ENCODE results near the gene BUD31. TPM values are rescaled to one million over a fixed set of nuclear protein-coding genes. Genes with fewer than 3 reads are reported as not detected.

The BUD31 gene
- total and polyA plus RNA-seq, 2 of the 4 experiments (the other 2 are of a cell fraction): 72.6 to 97.2 TPM

DNA sequence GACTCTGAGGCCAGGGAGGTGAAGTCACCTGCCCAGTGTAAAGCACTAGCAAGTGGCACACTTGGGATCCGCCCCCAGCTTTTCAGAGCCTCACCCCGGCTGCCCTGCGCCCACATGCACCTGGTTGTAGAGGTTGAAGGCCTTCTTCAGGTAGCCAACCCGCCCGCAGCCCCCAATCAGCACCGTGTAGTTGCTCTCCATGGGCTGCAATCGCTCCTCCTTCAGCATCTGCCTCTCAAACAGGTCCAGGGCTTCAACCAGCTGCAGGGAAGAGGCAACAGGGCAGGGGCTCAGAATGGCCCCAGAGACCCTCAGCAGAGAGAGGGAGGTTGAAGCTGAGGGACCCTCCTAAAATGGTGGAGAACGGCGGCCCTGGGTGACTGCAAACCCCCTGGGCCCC is 24.4 kb downstream of the BUD31 start:
- Histone ChIP-seq H3K27me3 (ENCODE audit: control insufficient read depth, insufficient read depth, low read length) (no peaks in the 10 kb centered on the region), H3K4me3 (ENCODE audit: insufficient read depth, low read depth, low read length) (no peak overlapping the region), H3K4me1 (ENCODE audit: control insufficient read depth, insufficient read depth, low read length) (no peaks in the 10 kb centered on the region), H3K4ac (ENCODE audit: low read depth, low read length) (no peak overlapping the region), H3K9me1 (ENCODE audit: insufficient read depth, low read length) (0 out of 2 replicates have a peak, but pooled peaks cover 3% of the 10 kb centered on the region), H2BK15ac (ENCODE audit: low read depth, low read length) (no peak overlapping the region), H4K20me1 (ENCODE audit: insufficient read depth, low read length) (no peaks in the 10 kb centered on the region; the same call in none of the 2 replicates), H3K18ac (ENCODE audit: low read depth, low read length) (no peak overlapping the region), H2AFZ (replicated peaks; ENCODE audit: low read length, poor library complexity) (no peak overlapping the region), H3K36me3 (ENCODE audit: control insufficient read depth, insufficient read depth, low read length) (peaks cover 50% of the 10 kb centered on the region), H4K91ac (ENCODE audit: insufficient read depth, low read depth, low read length) (no peak overlapping the region), H2BK5ac (ENCODE audit: low read depth, low read length, poor library complexity, severe bottlenecking) (no peak overlapping the region), H3K9me3 (ENCODE audit: control insufficient read depth, insufficient read depth, low read length) (no peaks in the 10 kb centered on the region), H4K8ac (ENCODE audit: low read depth in 2 of 2, low read length in 2 of 2) (no peak overlapping the region), H3K79me1 (ENCODE audit: low read depth in 1 of 2, low read length in 2 of 2) (peaks cover 13 to 18% of the 10 kb centered on the region in 2 experiments), H3K27ac (ENCODE audit: insufficient read depth, low read length) (no peak overlapping the region), H2AK9ac (replicated peaks; ENCODE audit: low read depth, low read length, poor library complexity) (peak overlapping the region; percentile 42), H4K5ac (ENCODE audit: low read depth, low read length) (no peak overlapping the region), H2AK5ac (ENCODE audit: low read depth, low read length) (no peak overlapping the region), H3K4me2 (ENCODE audit: low read depth, low read length) (no peak overlapping the region), H3K23ac (ENCODE audit: low read depth, low read length) (no peak overlapping the region), H2BK20ac (ENCODE audit: low read depth, low read length) (no peak overlapping the region), H3K14ac (replicated peaks; ENCODE audit: low read depth, low read length) (no peak overlapping the region), H3K9ac (ENCODE audit: low read depth, low read length) (no peak overlapping the region), H2BK120ac (ENCODE audit: low read depth, low read length) (no peak overlapping the region), H3K56ac (ENCODE audit: extremely low read depth, insufficient read depth, low read length) (no peak overlapping the region)
- ATAC-seq (ENCODE audit: low read depth): no peak
- DNase-seq: no peak
- no peak for TF ChIP-seq CEBPB (IDR thresholded peaks at IDR 0.05; ENCODE audit: low read depth, low read length)
- in situ Hi-C loops (cut with MboI; ENCODE audit: low sequenced_read_pairs): no loop called here
- dilution Hi-C loops (cut with HindIII; ENCODE audit: low sequenced_read_pairs, unreplicated experiment): no loop called here
- no TSS peak for BruUV-seq (replicated peaks)
- 97% methylated on average over 7 of the region's 9 CpGs; no CpG with 5 or more reads in 1 of the 2 experiments for WGBS, 2 experiments (ENCODE audit: extremely low coverage in 2 of 2, insufficient read length in 1 of 2)
- intact Hi-C loops (cut with micrococcal nuclease): no loop called here
- ChIA-PET POLR2A (ENCODE audit: unreplicated experiment) (no interaction called here), CTCF (no interaction called here)

Measured in IMR-90 (cell line).